GM21360 (cell line): ENCODE data around the gene UNC13D.
"Not testable (repeated sequence)": the region's sequence is repeated elsewhere in the genome, so short reads cannot be mapped to it uniquely, and the experiment has no call there.

Source experiments
- ATAC-seq: cut with Tn5 transposase; IDR thresholded peaks from one replicate; pipeline ENCODE4 v1.9.1; 2021; ENCODE audit warnings: mild to moderate bottlenecking, moderate library complexity; ENCODE audit not compliant: unreplicated experiment

UNC13D gene

GRCh38 chr17:75807861-75808260 is 36.3 kb downstream of the UNC13D start:
- no peak for ATAC-seq

GRCh38 chr17:75806822-75807500 is 37.2 kb downstream of the UNC13D start:
- ATAC-seq, result no peak

GRCh38 chr17:75803883-75804282 is 40.3 kb downstream of the UNC13D start:
- no peak for ATAC-seq

- no peak for ATAC-seq
These were observed 44.8 kb downstream of the UNC13D start for GRCh38 chr17:75799402-75799801.

- ATAC-seq, result no peak
These were observed 48.2 kb downstream of the UNC13D start for GRCh38 chr17:75795820-75796607.

- no peak for ATAC-seq
These were observed 50.7 kb downstream of the UNC13D start for GRCh38 chr17:75793460-75793859.

- ATAC-seq, result no peak
These were observed 53.0 kb downstream of the UNC13D start for GRCh38 chr17:75791254-75791653.

- peak; percentile 46 for ATAC-seq
These were observed 59.0 kb downstream of the UNC13D start for GRCh38 chr17:75785016-75785890.

- ATAC-seq, result peak; percentile 50
These were observed 59.7 kb downstream of the UNC13D start, which contains the start of gene UNK for GRCh38 chr17:75784473-75785015. TSS of gene UNK (plus strand) at chr17:75784806. CDS start at chr17:75784881, 75 bp downstream.

GRCh38 chr17:75783803-75784472 is 60.3 kb downstream of the UNC13D start:
- peak; percentile 0 for ATAC-seq

GRCh38 chr17:75783069-75783783 is 61.0 kb downstream of the UNC13D start:
- ATAC-seq, result no peak

GRCh38 chr17:75779987-75780889 is 64.0 kb downstream of the UNC13D start:
- no peak for ATAC-seq

GRCh38 chr17:75779250-75779986 is 64.8 kb downstream of the UNC13D start:
- peak; percentile 53 for ATAC-seq

- no peak for ATAC-seq
These were observed 65.3 kb downstream of the UNC13D start for GRCh38 chr17:75778861-75779249.

GRCh38 chr17:75778066-75778860 is 65.9 kb downstream of the UNC13D start:
- not testable (repeated sequence) for ATAC-seq

- ATAC-seq, result no peak
These were observed 66.8 kb downstream of the UNC13D start for GRCh38 chr17:75777296-75777922.
